Activated CD8-positive, alpha-beta T cell treated with anti-CD3 and anti-CD28 coated beads for 36 hours (primary cell): Measurements from ENCODE around the gene CGB2. TPM values are rescaled to one million over a fixed set of nuclear protein-coding genes. Genes with fewer than 3 reads are reported as not detected.

Experiments
- ATAC-seq: fragments of 200-7000 bp; cut with Tn5 transposase; one replicate; pipeline ENCODE4 v1.10.0; 2021; ENCODE audit warnings: mild to moderate bottlenecking, moderate library complexity
- CTCF ChIA-PET: fragments of 350-600 bp; sonication (Branson Sonifier 250); formaldehyde crosslinking; loops from one replicate; lab custom pipeline; 2021; ENCODE audit warnings: antibody characterized with exemption; lab: Charles Lee
- POLR2A ChIA-PET: fragments of 350-600 bp; sonication (Branson Sonifier 250); formaldehyde crosslinking; loops from one replicate; lab custom pipeline; 2021; ENCODE audit warnings: antibody characterized with exemption; lab: Charles Lee
- DNase-seq: peaks from one replicate; pipeline ENCODE4 v3.0.0-alpha.2; 2020
- H3K27ac Mint-ChIP-seq: one replicate; pipeline ENCODE4 v1.8.0; 2021; ENCODE audit warnings: mild to moderate bottlenecking, mixed read lengths
- H3K27me3 Mint-ChIP-seq: one replicate; pipeline ENCODE4 v1.8.0; 2021; ENCODE audit warnings: mixed read lengths
- H3K36me3 Mint-ChIP-seq: one replicate; pipeline ENCODE4 v1.8.0; 2021; ENCODE audit warnings: low read depth, mixed read lengths
- H3K4me1 Mint-ChIP-seq: one replicate; pipeline ENCODE4 v1.8.0; 2021; ENCODE audit warnings: low read depth, mixed read lengths
- H3K4me3 Mint-ChIP-seq: one replicate; pipeline ENCODE4 v1.8.0; 2021; ENCODE audit warnings: mild to moderate bottlenecking, moderate library complexity, mixed read lengths
- H3K9me3 Mint-ChIP-seq: one replicate; pipeline ENCODE4 v1.8.0; 2021; ENCODE audit warnings: mixed read lengths
- intact Hi-C: fragments of 100-400 bp; cut with micrococcal nuclease; formaldehyde crosslinking; loops from one replicate; pipeline ENCODE4 v1.10.0; 2022
- total RNA-seq, 2 experiments: library from RNA; stranded (reverse); gene quantifications; one replicate each; pipeline ENCODE4 v1.2.3, GENCODE V29; 2021
- TF ChIP-seq, protein P1 (sequence below): fragments of 200-600 bp; IDR thresholded peaks from one replicate; pipeline ENCODE4 v1.8.0; 2022; ENCODE audit warnings: antibody characterized with exemption, mild to moderate bottlenecking

The CGB2 gene
- total RNA-seq, 2 experiments from 2014 or later: not detected

DNA sequence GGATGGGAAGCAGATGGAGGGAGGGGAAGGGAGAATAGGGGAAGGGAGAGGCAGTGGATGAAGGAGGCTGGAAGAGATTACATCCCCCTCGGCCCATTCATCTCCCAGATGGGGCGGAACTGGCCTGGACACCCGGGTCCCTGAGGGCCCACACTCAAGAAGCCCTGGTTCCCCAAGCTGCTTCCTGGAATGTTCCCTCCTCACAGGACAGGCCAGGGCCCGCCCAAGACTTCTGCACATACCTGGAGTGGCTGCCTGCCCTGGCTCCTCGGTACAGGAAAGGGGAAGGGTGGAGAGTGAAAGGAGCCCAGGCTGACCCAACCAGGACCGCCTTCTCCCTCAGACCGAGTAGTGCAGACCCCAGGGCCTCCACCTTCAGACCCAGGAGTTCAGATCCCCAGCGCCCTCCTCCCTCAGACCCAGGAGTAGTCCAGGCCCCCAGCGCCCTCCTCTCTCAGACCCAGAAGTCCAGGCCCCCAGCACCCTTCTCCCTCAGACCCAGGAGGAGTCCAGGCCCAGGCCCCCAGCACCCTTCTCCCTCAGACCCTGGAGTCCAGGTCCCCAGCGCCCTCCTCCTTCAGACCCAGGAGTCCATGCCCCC lies 32.4 kb downstream of the CGB2 start:
- Mint-ChIP-seq H3K4me3 (no peak overlapping the region), H3K27me3 (peaks cover 50% of the 10 kb centered on the region), H3K36me3 (no peaks in the 10 kb centered on the region), H3K4me1 (no peaks in the 10 kb centered on the region), H3K9me3 (no peaks in the 10 kb centered on the region), H3K27ac (no peak overlapping the region)
- ChIA-PET POLR2A (no interaction called here), CTCF (no interaction called here)
- DNase-seq: no peak
- no peak for ATAC-seq
- TF ChIP-seq, protein P1, sequence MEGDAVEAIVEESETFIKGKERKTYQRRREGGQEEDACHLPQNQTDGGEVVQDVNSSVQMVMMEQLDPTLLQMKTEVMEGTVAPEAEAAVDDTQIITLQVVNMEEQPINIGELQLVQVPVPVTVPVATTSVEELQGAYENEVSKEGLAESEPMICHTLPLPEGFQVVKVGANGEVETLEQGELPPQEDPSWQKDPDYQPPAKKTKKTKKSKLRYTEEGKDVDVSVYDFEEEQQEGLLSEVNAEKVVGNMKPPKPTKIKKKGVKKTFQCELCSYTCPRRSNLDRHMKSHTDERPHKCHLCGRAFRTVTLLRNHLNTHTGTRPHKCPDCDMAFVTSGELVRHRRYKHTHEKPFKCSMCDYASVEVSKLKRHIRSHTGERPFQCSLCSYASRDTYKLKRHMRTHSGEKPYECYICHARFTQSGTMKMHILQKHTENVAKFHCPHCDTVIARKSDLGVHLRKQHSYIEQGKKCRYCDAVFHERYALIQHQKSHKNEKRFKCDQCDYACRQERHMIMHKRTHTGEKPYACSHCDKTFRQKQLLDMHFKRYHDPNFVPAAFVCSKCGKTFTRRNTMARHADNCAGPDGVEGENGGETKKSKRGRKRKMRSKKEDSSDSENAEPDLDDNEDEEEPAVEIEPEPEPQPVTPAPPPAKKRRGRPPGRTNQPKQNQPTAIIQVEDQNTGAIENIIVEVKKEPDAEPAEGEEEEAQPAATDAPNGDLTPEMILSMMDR: no peak
- intact Hi-C loops: no loop called here

- intact Hi-C loops: no loop called here
- ATAC-seq: peak; percentile 45
- CTCF ChIA-PET: no interaction called here
Observed at GRCh38 chr19:49064768-49065611, 33.3 kb downstream of the CGB2 start, which contains the start of gene NTF4. Gene NTF4, minus strand, starts transcription at chr19:49064818. Its CDS starts 2,821 bp downstream, at chr19:49061997.

DNA sequence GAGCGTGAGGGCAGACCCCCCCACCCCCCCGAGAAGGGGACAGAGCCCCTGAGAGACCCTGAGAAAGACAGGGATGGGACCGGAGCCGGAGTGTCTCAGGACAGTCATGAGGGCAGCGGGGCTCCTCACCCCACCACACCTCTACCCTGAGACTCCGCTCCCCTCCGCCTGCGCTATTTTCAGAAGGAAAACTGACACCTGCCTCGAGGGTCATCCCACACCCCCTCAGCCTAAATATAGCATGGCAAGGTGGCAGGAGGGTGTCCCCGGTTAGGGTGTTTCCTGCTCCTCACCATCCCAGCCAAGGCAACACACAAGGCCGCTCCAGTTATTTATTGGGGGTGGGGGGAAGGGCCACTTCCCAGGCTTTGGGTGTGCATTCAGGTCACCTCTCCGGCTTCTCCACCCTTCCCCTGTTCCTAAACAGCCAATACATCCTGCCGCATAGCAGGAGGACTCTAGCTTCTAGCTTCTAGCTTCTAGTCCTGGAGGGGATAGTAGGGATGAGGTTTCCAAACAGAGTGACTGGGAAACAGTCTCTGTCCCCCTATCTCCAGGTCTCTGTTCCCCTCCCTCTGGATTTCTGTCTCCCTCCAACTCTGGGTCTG lies 34.3 kb downstream of the CGB2 start:
- Mint-ChIP-seq H3K36me3 (no peaks in the 10 kb centered on the region), H3K27me3 (peaks cover 52% of the 10 kb centered on the region), H3K9me3 (no peaks in the 10 kb centered on the region), H3K27ac (no peak overlapping the region), H3K4me1 (no peaks in the 10 kb centered on the region), H3K4me3 (no peak overlapping the region)
- intact Hi-C loops: no loop called here
- ChIA-PET CTCF (interaction anchor here (1.0 kb wide), 1 partner anchor 12 kb away, joined by 3 read pairs; no protein-coding TSS in a partner anchor), POLR2A (no interaction called here)
- DNase-seq (no peak), ATAC-seq (no peak)
- TF ChIP-seq, protein P1: no peak

More at GRCh38 chr19:49064768-49065611, 33.3 kb downstream of the CGB2 start, which contains the start of gene NTF4:
- no peaks in the 10 kb centered on the region for H3K36me3 Mint-ChIP-seq
- H3K27ac Mint-ChIP-seq: no peak within 1 kb of the TSS
- H3K4me3 Mint-ChIP-seq: no peak within 1 kb of the TSS
- no peaks in the 10 kb centered on the region for H3K9me3 Mint-ChIP-seq
- peaks cover 51% of the 10 kb centered on the region for H3K27me3 Mint-ChIP-seq
- TF ChIP-seq, protein P1: no peak
- DNase-seq: no peak
- POLR2A ChIA-PET: no interaction called here
- H3K4me1 Mint-ChIP-seq: no peaks in the 10 kb centered on the region

GRCh38 chr19:49067554-49067953 lies 35.9 kb downstream of the CGB2 start:
- TF ChIP-seq, protein P1: no peak
- Mint-ChIP-seq H3K36me3 (no peaks in the 10 kb centered on the region), H3K27ac (no peak overlapping the region), H3K4me3 (no peak overlapping the region), H3K4me1 (no peaks in the 10 kb centered on the region), H3K27me3 (peaks cover 57% of the 10 kb centered on the region), H3K9me3 (no peaks in the 10 kb centered on the region)
- ChIA-PET CTCF (no interaction called here), POLR2A (no interaction called here)
- no peak for ATAC-seq
- no peak for DNase-seq
- intact Hi-C loops: no loop called here
